ENCODE results near the gene RGL2.
A peak's percentile ranks its signal among the peaks of the same experiment; 100 is the strongest.
"Not testable (repeated sequence)": the region's sequence is repeated elsewhere in the genome, so short reads cannot be mapped to it uniquely, and the experiment has no call there.

Gene RGL2, protein sequence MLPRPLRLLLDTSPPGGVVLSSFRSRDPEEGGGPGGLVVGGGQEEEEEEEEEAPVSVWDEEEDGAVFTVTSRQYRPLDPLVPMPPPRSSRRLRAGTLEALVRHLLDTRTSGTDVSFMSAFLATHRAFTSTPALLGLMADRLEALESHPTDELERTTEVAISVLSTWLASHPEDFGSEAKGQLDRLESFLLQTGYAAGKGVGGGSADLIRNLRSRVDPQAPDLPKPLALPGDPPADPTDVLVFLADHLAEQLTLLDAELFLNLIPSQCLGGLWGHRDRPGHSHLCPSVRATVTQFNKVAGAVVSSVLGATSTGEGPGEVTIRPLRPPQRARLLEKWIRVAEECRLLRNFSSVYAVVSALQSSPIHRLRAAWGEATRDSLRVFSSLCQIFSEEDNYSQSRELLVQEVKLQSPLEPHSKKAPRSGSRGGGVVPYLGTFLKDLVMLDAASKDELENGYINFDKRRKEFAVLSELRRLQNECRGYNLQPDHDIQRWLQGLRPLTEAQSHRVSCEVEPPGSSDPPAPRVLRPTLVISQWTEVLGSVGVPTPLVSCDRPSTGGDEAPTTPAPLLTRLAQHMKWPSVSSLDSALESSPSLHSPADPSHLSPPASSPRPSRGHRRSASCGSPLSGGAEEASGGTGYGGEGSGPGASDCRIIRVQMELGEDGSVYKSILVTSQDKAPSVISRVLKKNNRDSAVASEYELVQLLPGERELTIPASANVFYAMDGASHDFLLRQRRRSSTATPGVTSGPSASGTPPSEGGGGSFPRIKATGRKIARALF

DNA sequence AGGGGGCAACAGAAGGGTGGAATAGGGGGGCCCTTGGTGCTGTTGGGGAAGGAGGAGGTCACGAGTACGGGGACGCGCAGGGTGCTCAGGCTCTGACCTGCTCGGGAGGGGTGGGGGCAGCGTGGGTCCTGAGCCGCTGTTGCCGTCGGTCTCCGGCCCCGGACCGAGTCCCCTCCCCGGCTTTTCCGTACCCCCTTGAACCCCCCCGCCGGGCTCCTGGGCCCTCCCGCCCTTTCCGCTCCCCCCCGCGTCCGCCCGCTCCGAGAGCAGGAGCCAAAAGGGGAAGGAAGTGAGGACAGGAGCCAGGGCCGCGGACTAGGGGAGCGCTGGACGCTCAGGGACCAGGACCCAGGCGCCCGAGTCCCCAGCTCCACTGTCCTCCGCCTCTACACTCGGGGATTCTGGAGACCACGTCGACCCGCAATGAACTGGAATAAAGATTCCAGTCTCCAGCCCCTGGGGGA lies at the start of gene RGL2:
RGL2 (minus strand) TSS at position 170 of the 464 bp plus-strand sequence. CDS start 332 bp downstream, outside the sequence.
- DNase-seq (ENCODE audit: low spot score) = no peak

GRCh38 chr6:33347816-33348215 lies 49.1 kb upstream of the RGL2 start:
- DNase-seq (ENCODE audit: low spot score) = no peak

DNA sequence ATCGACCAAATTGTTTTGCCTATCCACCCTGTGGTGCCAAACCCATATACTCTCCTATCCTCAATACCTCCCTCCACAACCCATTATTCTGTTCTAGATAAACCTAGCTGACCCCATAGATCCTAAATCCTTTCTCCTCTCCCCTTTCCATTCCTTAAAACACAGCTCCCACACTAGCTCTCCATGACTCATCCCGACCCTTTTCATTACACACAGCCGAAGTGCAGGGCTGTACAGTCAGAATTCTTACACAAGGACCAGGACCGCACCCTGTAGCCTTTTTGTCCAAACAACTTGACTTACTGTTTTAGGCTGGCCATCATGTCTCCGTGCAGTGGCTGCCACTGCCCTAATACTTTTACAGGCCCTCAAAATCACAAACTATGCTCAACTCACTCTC lies 48.2 kb upstream of the RGL2 start:
- DNase-seq (ENCODE audit: low spot score) = not testable (repeated sequence)

DNA sequence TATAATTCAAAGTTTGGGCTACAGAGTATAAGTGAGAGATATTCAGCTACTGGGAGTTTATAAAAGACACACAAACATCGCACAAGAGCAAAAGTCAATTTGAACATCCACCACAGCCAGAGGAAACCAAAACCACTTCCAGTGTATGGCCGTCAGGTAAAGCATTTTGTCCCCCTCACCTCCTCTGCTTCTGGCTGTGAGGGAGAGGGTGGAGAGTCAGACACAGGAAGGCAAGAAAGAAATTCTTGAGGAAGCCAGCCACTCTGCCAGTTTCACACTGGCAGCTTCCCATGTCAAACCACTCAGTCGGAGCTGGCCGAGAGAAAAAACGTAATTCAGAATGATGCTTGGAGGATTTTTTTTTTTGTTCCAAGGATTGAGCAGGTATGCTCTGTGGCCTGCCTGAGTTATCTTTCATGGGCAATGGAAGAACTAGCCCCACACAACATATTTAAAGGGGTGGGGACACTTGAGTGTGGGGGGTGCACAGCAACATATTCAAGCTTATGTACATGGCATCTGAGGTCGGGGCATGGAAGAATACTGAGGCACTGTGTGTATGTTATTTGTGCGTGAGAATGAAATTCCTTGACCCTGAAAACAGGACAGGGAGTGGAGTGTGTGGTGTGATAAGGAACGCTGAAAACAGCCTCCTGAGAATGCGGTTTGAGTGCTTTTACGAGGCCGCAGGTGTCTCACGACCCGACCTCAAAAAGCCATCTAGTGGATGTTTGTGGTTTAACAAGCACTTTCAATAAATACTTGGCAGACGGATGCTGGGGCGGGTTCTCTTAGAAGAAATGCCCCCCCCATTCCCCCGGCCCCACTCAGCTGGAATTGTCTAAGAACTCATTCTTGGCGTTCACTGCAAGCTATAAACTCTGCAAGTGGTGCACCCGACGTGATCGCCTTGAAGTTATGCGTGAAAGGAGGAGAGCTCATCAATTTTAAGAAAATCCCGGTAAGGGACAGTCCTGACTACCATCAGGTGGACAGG lies 46.3 kb upstream of the RGL2 start:
- DNase-seq (ENCODE audit: low spot score) = peak; percentile 93

DNA sequence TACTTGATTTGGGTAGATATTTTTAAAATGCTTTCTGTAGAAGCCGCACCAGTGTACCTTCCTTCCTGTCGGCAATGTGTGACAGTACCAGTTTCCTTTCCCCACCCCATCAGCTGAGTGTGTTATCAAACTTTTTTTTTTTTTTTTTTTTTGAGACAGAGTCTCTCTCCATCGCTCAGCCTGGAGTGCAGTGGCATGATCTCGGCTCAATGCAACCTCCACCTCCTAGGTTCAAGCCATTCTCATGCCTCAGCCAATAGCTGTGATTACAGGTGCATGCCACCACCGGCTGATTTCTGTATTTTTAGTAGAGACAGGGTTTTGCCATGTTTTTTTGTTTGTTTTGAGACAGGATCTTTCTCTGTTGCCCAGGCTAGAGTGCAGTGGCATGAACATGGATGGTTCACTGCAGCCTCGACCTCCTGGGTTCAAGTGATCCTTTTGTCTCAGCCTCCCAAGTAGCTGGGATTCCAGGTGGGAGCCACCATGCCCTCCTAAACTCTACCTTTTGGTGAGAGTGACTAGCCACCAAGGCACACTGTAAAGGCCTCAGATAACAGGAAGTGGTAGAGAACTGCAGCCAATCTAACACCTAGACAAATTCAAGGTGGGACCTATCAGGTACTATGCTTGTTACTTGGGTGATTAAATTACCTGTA lies 45.3 kb upstream of the RGL2 start:
- DNase-seq (ENCODE audit: low spot score) = peak; percentile 47

GRCh38 chr6:33343606-33343952 lies 44.8 kb upstream of the RGL2 start:
- not testable (repeated sequence) for DNase-seq (ENCODE audit: low spot score)

- DNase-seq (ENCODE audit: low spot score) = no peak
Observed at GRCh38 chr6:33339193-33339592, 40.5 kb upstream of the RGL2 start.

DNA sequence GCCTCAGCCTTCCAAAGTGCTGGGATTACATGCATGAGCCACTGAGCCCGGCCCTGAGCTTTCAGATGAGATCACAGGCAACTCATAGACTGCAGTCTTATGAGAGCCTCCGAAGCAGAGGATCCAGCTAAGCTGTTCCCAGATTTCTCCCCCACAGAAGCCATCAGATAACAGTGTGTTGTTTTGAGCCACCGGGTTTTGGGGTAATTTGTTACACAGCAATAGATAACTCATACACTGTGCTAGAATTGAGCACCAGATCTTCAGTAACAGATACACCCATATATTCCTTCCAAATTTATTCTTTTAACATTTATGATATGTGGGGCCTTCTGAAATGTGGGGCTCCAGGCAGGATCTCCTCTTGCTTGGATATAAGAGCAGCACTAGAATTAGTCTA lies 37.8 kb upstream of the RGL2 start:
- DNase-seq (ENCODE audit: low spot score) = no peak

DNA sequence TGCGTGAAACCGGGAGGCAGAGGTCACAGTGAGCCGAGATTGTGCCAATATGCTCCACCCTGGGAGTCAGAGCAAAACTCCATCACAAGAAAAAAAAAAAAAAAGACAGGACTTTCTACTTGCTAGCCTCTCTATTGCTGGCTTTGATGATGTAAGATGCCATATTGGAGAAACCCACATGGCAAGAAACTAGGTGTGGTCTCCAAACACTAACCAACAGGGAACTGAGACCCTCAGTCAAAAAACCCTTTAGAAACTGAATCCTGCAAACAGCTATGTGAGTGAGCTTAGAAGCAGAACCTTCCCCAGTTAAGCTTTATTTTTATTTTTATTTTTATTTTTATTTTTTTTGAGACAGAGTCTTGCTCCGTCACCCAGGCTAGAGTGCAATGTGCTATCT lies 37.2 kb upstream of the RGL2 start:
- DNase-seq (ENCODE audit: low spot score) = no peak

DNA sequence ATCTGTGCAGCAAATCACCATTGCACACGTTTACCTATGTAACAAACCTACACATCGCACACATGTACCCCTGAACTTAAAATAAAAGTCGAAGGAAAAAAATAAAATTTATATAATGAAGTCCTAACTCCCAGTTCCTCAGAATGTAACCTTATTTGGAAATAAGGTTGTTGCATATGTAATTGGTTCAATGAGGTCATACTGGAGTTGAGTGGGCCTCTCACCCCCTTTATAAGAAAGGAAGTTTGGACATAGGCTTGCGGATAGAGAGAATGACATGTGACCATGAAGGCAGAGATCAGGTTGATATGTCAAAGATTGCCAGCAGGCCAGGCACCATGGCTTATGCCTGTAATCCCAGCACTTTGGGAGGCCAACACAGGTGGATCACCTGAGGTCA lies 34.9 kb upstream of the RGL2 start:
- no peak for DNase-seq (ENCODE audit: low spot score)

DNA sequence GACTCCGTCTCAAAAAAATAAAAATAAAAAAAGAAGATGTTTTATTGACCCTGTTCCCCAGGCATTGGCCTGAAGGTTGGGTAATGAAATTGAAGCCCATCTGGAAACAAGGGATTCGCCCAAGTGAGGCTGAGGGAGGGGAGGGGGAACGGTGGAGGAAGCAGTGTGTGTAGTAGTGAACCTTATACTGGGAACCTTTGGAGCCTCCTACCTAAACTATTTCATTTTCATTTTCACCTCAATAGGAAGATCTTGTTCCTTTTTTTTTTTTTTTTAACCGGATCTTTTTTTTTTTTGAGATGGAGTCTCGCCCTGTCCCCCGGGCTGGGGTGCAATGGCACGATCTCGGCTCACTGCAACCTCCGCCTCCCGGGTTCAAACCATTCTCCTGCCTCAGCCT lies 32.0 kb upstream of the RGL2 start:
- no peak for DNase-seq (ENCODE audit: low spot score)

DNA sequence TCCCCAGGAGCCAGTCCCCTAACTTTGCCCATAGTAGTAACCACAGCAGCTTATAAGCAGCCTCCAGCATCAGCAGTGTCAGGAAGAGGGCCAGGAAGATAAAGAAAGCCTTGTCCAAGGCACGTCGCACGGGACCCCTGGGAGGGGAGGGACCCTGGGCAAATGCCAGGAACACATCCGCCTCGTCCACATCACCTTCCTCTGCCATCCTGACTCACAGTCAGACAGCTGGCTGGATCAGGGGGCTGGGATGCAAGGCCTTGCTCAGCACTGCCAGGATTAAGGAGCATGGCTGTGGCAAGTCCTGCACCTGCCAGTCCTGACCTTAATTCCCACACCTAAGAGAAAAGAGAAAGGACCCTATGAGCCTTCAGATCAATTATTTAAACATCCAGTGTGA lies 30.3 kb upstream of the RGL2 start:
- DNase-seq (ENCODE audit: low spot score) = no peak

DNA sequence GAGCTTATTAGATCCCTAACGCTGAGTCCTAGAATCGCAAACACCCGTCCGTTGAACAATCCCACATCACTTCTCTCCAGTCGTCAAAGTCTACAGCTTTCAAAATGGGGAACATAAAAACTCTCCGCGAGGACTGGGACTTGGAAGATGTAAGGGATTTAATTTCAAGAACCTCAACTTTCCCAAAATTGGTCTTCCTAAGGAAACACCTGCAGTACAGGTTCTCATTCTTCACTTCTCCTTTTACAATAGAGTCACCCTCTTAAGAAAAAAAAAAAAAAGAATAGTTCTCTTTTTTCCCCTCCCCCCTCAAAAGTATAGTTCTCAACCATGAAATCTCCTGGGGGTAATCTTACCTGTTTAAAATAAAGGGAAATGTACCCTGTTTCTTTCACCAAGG lies 25.4 kb upstream of the RGL2 start:
- peak; percentile 50 for DNase-seq (ENCODE audit: low spot score)

DNA sequence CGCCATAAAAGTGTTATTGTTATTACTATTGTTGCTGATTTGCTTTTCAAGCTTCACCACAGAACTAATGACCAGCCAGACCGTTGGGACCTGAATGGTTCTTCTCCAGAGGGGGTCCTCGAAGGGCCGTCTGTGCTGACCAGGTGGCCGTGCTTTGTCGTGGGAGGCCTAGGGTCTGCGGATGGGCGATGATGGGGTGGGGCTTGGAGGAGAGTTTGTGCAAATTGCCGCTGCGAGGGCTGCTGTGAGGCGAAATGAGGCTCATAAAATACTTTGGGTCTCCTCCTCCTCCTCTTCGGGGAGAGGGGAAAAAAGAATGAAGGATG lies 24.8 kb upstream of the RGL2 start:
- DNase-seq (ENCODE audit: low spot score) = no peak

DNA sequence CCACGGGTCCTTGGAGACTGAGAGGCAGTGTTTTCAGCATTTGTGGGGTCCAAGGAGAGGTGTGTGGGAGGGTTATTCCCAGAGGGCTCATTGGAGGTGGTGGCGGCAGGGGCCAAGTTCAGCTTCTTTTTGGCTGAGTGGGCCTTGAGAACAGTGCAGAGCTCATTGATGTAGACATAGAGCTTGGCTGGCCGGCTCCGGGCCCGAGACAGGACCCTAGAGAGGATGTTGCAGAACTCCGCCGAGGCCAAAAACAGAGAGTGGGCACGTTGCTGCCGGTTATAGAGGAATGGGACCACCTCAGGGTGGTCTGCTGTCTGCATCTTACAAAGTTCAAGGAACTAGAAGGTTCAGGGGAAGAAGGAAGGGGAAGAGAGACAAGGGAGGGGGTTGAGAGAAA lies 22.5 kb upstream of the RGL2 start:
- DNase-seq (ENCODE audit: low spot score) = no peak

DNA sequence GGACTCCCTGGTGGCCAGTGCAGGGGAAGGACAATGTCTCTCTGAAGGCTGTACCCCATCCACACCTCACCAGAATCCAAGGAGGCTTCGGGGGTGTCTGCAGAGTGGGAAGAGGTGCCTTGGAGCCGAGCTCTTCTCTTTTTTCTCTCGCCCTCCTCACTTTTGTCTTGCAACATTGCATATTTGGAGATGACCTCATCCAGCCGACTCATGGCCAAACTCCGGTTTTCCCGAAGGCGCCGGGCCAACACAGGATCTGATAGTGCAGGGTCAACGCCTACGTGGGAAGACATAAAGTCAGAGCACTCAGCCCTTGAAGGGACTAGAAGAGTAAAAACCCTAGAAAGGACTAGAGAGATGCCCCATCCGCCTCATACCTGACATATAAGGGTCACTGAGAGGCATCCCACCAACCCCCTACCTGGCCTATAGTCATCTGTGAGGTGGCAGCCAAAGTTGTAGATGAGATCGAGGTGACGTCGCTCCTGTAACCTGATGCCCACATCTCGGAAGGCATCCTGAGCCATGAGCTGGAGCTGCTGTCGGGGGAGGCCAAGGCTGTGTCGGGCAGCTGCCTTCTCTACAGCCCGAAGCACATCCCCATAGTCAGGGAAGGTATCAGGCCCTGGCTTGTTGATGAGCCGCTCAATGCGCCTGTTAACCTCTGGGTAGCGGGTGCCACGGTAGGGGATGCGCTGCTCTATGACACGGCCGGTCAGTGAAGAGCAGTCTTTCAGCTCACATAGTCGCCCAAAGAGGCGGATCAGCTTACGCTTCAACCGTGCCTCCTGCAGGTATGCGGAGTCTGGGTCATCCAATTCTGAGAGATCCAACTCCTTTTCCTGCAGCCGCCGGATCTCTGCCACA lies 21.8 kb upstream of the RGL2 start:
- DNase-seq (ENCODE audit: low spot score) = no peak

- DNase-seq (ENCODE audit: low spot score) = no peak
Observed at GRCh38 chr6:33319939-33320314, 21.2 kb upstream of the RGL2 start.

DNA sequence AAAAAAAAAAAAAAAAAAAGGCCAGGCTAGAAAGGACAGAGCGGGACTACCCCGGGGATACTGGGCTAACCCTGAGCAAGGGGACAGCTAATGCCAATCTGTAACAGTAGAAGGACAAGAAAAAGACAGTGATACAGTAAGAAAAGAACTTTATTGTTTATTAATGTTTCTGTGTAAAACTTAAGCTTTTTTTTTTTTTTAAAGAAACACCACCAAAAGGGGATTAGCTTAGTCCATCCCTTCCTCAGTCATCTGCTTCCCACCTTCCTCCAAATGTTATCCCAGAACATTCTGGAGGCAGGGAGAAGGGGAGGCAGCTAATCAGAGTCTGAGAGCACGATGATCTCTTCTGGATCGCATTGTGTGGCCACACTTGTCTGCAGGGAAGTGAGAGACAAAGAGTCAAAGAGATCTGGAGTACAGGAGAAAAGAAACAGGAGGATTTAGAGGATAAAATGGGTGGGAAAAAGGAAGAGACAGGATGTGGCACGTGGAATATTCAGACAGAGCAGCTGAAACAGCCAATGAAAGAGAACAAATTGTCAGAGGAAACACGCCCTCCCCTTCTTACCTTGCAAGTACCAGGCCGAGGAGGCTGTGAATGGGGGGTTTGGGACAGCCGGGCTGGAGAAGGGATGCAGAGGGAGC lies 19.8 kb upstream of the RGL2 start:
- no peak for DNase-seq (ENCODE audit: low spot score)

DNA sequence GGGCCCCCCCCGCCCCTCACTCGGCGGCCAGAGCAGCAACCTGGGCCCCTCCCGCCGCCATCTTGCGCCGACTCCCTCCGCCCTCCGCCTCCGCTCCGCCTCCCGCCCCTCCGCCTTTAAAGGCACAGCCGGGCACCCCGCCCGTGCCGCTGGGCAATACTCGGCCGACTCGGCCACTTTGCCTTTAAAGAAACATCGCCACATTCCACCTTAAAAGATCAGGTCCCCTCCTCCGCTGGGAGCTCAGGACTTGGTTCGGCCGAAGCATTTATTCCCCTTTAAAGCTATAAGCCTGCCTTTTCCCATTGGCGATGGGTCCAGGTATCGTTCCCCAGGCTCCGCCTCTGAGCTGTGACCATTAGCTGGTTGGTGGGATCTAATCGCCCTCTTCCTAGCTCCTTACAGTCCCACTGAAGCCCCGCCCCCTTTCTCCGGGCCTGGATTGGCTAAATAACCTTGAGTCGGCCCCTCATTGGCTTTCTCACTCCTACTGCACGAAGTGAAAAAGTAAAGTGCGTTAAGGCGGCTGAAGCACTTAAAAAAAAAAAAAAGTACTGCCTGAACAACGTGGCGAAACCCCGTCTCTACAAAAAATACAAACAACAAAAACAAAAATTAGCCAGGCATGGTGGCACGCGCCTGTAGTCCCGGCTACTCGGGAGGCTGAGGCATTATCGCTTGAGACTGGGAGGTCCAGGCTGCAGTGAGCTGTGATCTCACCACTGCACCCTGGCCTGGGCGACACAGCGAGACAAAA lies 19.1 kb upstream of the RGL2 start, which contains the start of gene ZBTB22:
ZBTB22 (minus strand) TSS at position 76 of the 757 bp plus-strand sequence. CDS start 828 bp downstream, outside the sequence.
- peak; percentile 99 for DNase-seq (ENCODE audit: low spot score)

DNA sequence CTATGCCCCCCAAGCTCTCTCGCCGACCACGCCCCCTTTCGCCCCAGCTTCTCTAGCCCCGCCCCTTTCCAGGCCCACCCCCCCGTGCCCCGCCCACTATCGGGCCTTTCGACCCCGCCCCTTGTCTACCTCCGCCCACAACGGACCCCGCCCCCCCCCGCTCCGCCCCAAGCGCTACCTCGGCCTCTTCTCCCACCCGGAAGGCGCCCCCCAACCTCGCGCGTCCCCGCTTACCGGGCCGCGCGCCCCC lies 18.6 kb upstream of the RGL2 start:
- DNase-seq (ENCODE audit: low spot score) = no peak
